Mucosa of descending colon (tissue), 3 donors: ENCODE results near the gene MAP6. TPM values are rescaled to one million over a fixed set of nuclear protein-coding genes. Genes with fewer than 3 reads are reported as not detected.

Source experiments
- ATAC-seq: fragments of 200-7000 bp; cut with Tn5 transposase; one replicate; pipeline ENCODE4 v1.9.1; 2020; ENCODE audit warnings: mild to moderate bottlenecking, moderate library complexity
- DNase-seq, 3 donors: peaks; one replicate each; pipeline ENCODE4 v3.0.0-alpha.2; 2020
- H3K36me3 ChIP-seq: fragments of 200-600 bp; one replicate; pipeline ENCODE4 v1.8.0; 2021; ENCODE audit warnings: low read depth, mild to moderate bottlenecking
- H3K4me1 ChIP-seq: fragments of 200-600 bp; one replicate; pipeline ENCODE4 v1.8.0; 2021; ENCODE audit warnings: low read depth, mild to moderate bottlenecking
- H3K4me3 ChIP-seq: fragments of 200-600 bp; one replicate; pipeline ENCODE4 v1.8.0; 2021; ENCODE audit warnings: mild to moderate bottlenecking
- H3K9me3 ChIP-seq: fragments of 200-600 bp; one replicate; pipeline ENCODE4 v1.8.0; 2021; ENCODE audit warnings: mild to moderate bottlenecking
- CTCF ChIP-seq: fragments of 200-600 bp; IDR thresholded peaks from one replicate; pipeline ENCODE4 v1.8.0; 2022; ENCODE audit warnings: antibody characterized with exemption, mild to moderate bottlenecking
- intact Hi-C, 2 donors: fragments of 100-400 bp; cut with DNase I in 1 of 2; cut with micrococcal nuclease in 1 of 2; formaldehyde crosslinking; loops; one replicate each; pipeline versions ENCODE4 v1.11.0 to v1.11.1; 2022; cut with DNase I, micrococcal nuclease
- long read RNA-seq, 2 donors: library from polyadenylated mRNA; unstranded; transcript quantifications; one replicate each; pipeline ENCODE4 v2.0.0, GENCODE V29; 2019 to 2021
- total RNA-seq, 3 donors: library from RNA; stranded (reverse); fragmentation: NEBNext Ultra II Directional in 2 of 3; extraction: Animal tissue kit (Norgen Biotek cat#: 25700) in 2 of 3; gene quantifications; one replicate each; pipeline versions ENCODE4 v1.2.1 to v1.2.4, GENCODE V29; 2021 to 2023
- donor health status: DM: no; HTN: no; CAD: no; lungs with moderate emphysema.
- donor health status: DM: no; HTN: no; CAD: no.
- donor health status: DM: no; HTN: yes; CAD: no.

MAP6 gene
- 10 to 100 TPM in 1 of 3 donors, 1 to 10 TPM in 1, under 1 TPM in 1; 0.84 to 17.7 (median 1.9) TPM for total RNA-seq
- long read RNA-seq, donor 1, full-length matches to known transcripts: 28 of 30 reads
- long read RNA-seq, donor 1, partial matches to known transcripts: 0 of 30 reads
- long read RNA-seq, donor 1, other reads (novel, unspliced or antisense): 2 of 30 reads
- long read RNA-seq, donor 2: 0 reads

- no peak for TF ChIP-seq CTCF
- intact Hi-C loops: no loop called here
- Histone ChIP-seq H3K4me1 (peaks cover 8% of the 10 kb centered on the region), H3K4me3 (no peak within 1 kb of the TSS), H3K36me3 (no peaks in the 10 kb centered on the region), H3K9me3 (no peaks in the 10 kb centered on the region)
- ATAC-seq (peak; percentile 71), DNase-seq (peak in 2 of 3 donors; percentile 31 to 50)
Observed at GRCh38 chr11:75668451-75669297, at the start of gene MAP6. Gene MAP6 (minus strand): TSS chr11:75669038. CDS start chr11:75668369, 669 bp downstream.

GRCh38 chr11:75717608-75718418, 49.0 kb upstream of the MAP6 start, which contains the start of gene MOGAT2:
Gene MOGAT2 (plus strand): TSS chr11:75717838. CDS start chr11:75717889, 51 bp downstream.
- Histone ChIP-seq H3K4me3 (peak within 1 kb of the TSS; percentile 22), H3K36me3 (no peaks in the 10 kb centered on the region), H3K9me3 (no peaks in the 10 kb centered on the region), H3K4me1 (peaks cover 42% of the 10 kb centered on the region)
- ATAC-seq (peak; percentile 76), DNase-seq (peak; percentile 81 to 90 (median 88))
- no peak for TF ChIP-seq CTCF
- intact Hi-C loops: no loop called here

GRCh38 chr11:75716659-75717058, 47.8 kb upstream of the MAP6 start:
- TF ChIP-seq CTCF: no peak
- Histone ChIP-seq H3K4me3 (no peak overlapping the region), H3K4me1 (peaks cover 40% of the 10 kb centered on the region), H3K36me3 (no peaks in the 10 kb centered on the region), H3K9me3 (no peaks in the 10 kb centered on the region)
- intact Hi-C loops: no loop called here
- DNase-seq (no peak), ATAC-seq (no peak)

- Histone ChIP-seq H3K4me1 (peaks cover 32% of the 10 kb centered on the region), H3K4me3 (no peak overlapping the region), H3K9me3 (no peaks in the 10 kb centered on the region), H3K36me3 (no peaks in the 10 kb centered on the region)
- ATAC-seq (peak; percentile 52), DNase-seq (peak in 1 of 3 donors; percentile 57)
- TF ChIP-seq CTCF: no peak
- intact Hi-C loops: no loop called here
Observed at GRCh38 chr11:75715688-75716087, 46.9 kb upstream of the MAP6 start.

GRCh38 chr11:75714211-75714610, 45.4 kb upstream of the MAP6 start:
- Histone ChIP-seq H3K9me3 (no peaks in the 10 kb centered on the region), H3K4me1 (peaks cover 20% of the 10 kb centered on the region), H3K36me3 (no peaks in the 10 kb centered on the region), H3K4me3 (no peak overlapping the region)
- no peak for TF ChIP-seq CTCF
- DNase-seq (peak in 2 of 3 donors; percentile 47 to 58), ATAC-seq (peak; percentile 24)
- intact Hi-C loops: no loop called here
